ENCODE results near the gene MAPK1. TPM values are rescaled to one million over a fixed set of nuclear protein-coding genes. Genes with fewer than 3 reads are reported as not detected.

MAPK1 gene
- total and polyA plus RNA-seq, 9 of the 15 experiments (the other 6 are each of a cell fraction or from before 2014, with no cell fraction given) = 46.3 to 575 (median 283) TPM

GRCh38 chr22:21836486-21836885, 31.0 kb downstream of the MAPK1 start (continued):
- TF ChIP-seq STAG1 (CRISPR knock-in tag; IDR thresholded peaks at IDR 0.05; ENCODE audit: borderline replicate concordance) = 0 out of 2 replicates have a peak, but pooled peaks have one; percentile 1
- 0 out of 2 replicates have a peak, but pooled peaks have one; percentile 25 for TF ChIP-seq ZKSCAN8 (CRISPR knock-in tag; IDR thresholded peaks at IDR 0.05)
- TF ChIP-seq ZBTB1 (CRISPR knock-in tag; IDR thresholded peaks at IDR 0.05; ENCODE audit: borderline replicate concordance, low read depth) = 0 out of 2 replicates have a peak, but pooled peaks have one; percentile 75
- peak; percentile 86; the same call in 1 of the 2 replicates for TF ChIP-seq TGIF2 (CRISPR knock-in tag; IDR thresholded peaks at IDR 0.05)
- TF ChIP-seq ZBTB33 (CRISPR knock-in tag; IDR thresholded peaks at IDR 0.05) = peak; percentile 81; the same call in 1 of the 2 replicates

DNA sequence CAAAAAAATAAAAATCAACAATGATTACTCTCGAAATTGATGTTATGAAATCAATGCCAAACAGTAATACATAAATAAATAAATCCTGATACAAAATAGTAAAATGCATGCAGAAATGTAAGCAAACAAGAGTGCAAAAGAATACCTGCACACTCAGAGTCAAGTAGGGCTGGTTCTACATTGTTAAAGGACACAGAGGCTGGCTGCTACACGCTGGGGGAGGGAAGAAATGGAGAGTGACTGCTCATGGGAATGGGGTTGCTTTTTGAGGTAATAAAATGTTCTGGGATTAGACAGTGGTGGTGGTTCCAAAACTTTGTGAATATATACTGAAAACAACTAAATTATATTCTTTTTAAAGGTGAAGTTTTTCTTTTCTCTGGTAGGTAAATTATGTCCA, 32.1 kb downstream of the MAPK1 start:
- TSS peak; percentile 15 for BruUV-seq (replicated peaks)
- Histone ChIP-seq H3K4me2 (ENCODE audit: insufficient read depth, low read length) (no peak overlapping the region), H4K20me1 (replicated peaks; ENCODE audit: control insufficient read depth, insufficient read depth, low read length) (peaks cover 77% of the 10 kb centered on the region), H3K9me3 (replicated peaks; ENCODE audit: control insufficient read depth, insufficient read depth, low read depth, low read length) (no peaks in the 10 kb centered on the region), H3K36me3 (ENCODE audit: control insufficient read depth, insufficient read depth, low read length) (peaks cover 15% of the 10 kb centered on the region; the same call in 2 of the 3 replicates), H3K4me1 (replicated peaks in 1 of 2; ENCODE audit: control insufficient read depth in 2 of 2, insufficient read depth in 2 of 2, low read length in 2 of 2) (peaks cover 22 to 24% of the 10 kb centered on the region in 2 experiments), H3K9me1 (ENCODE audit: control insufficient read depth, insufficient read depth, low read length) (peaks cover 6% of the 10 kb centered on the region), H3K9ac (ENCODE audit: insufficient read depth in 1 of 2, low read depth in 2 of 2, low read length in 2 of 2) (no peak overlapping the region), H2AFZ (ENCODE audit: low read depth, low read length) (no peak overlapping the region), H3K4me3 (no peak overlapping the region), H3K27me3 (ENCODE audit: control insufficient read depth in 2 of 2, insufficient read depth in 2 of 2, low read length in 2 of 2) (no peaks in the 10 kb centered on the region), H3K79me2 (ENCODE audit: control insufficient read depth, insufficient read depth, low read length) (peaks cover 97% of the 10 kb centered on the region), H3K27ac (ENCODE audit: extremely low read depth, low read depth, low read length) (no peak overlapping the region)
- intact Hi-C loops (cut with micrococcal nuclease) = no loop called here
- in situ Hi-C loops (cut with MboI) = no loop called here
- DNase-seq (ENCODE audit: extremely low read depth in 1 of 4, low spot score in 3 of 4) = peak in 1 of 4 experiments; percentile 50
- ChIA-PET CTCF (ENCODE audit: low intra/inter-chr PET ratio) (interaction anchor here (0.6 to 0.7 kb wide), 2 partner anchors 12 to 118 kb away, joined by 3 to 7 read pairs; partner anchors contain the start of gene PPM1F), POLR2A (interaction anchor here (0.6 to 45.6 kb wide), 13 partner anchors 6 to 114 kb away, joined by 3 to 1351 read pairs (median 7); partner anchors contain the start of gene MAPK1)
- no peak for FAIRE-seq
- 46% methylated on average over 2 of the region's 2 CpGs for WGBS (ENCODE audit: insufficient coverage, low coverage, missing lambda C conversion rate)
- ATAC-seq = peak; percentile 7; the same call in 1 of the 3 replicates
- no peak for TF ChIP-seq RHOXF2B (CRISPR knock-in tag; conservative IDR thresholded peaks at IDR 0.05)
- TF ChIP-seq MAFK (IDR thresholded peaks at IDR 0.05; ENCODE audit: low read length) = no peak
- no peak for TF ChIP-seq THAP7 (CRISPR knock-in tag; IDR thresholded peaks at IDR 0.05)
- peak; percentile 48; the same call in 1 of the 2 replicates for TF ChIP-seq FOXJ3 (CRISPR knock-in tag; IDR thresholded peaks at IDR 0.05)
- TF ChIP-seq TRIM28 (IDR thresholded peaks at IDR 0.05) = no peak
- TF ChIP-seq, protein P1, sequence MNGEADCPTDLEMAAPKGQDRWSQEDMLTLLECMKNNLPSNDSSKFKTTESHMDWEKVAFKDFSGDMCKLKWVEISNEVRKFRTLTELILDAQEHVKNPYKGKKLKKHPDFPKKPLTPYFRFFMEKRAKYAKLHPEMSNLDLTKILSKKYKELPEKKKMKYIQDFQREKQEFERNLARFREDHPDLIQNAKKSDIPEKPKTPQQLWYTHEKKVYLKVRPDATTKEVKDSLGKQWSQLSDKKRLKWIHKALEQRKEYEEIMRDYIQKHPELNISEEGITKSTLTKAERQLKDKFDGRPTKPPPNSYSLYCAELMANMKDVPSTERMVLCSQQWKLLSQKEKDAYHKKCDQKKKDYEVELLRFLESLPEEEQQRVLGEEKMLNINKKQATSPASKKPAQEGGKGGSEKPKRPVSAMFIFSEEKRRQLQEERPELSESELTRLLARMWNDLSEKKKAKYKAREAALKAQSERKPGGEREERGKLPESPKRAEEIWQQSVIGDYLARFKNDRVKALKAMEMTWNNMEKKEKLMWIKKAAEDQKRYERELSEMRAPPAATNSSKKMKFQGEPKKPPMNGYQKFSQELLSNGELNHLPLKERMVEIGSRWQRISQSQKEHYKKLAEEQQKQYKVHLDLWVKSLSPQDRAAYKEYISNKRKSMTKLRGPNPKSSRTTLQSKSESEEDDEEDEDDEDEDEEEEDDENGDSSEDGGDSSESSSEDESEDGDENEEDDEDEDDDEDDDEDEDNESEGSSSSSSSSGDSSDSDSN (IDR thresholded peaks at IDR 0.05; ENCODE audit: borderline replicate concordance in 1 of 2, low read depth in 2 of 2, low read length in 2 of 2) = no peak
- no peak for TF ChIP-seq ZNF239 (CRISPR knock-in tag; IDR thresholded peaks at IDR 0.05)
